BLaER1 treated with 17β-estradiol and CSF1 and Interleukin-3, amounts not matched to agents 10 nM and 100 nM (cell line): ENCODE data around the gene PTPRN2.

ENCODE experiments used
- H3K27ac ChIP-seq, 11 experiments: shearing (Covaris generic); formaldehyde crosslinking; 2 replicates each; pipeline ENCODE4 v1.8.1; 2022
- H3K27me3 ChIP-seq, 11 experiments: shearing (Covaris generic); formaldehyde crosslinking; 2 replicates each; pipeline ENCODE4 v1.8.1; 2022
- H3K36me3 ChIP-seq, 11 experiments: shearing (Covaris generic); formaldehyde crosslinking; 2 replicates each; pipeline ENCODE4 v1.8.1; 2022
- H3K4me1 ChIP-seq, 10 experiments: shearing (Covaris generic); formaldehyde crosslinking; 2 replicates each; pipeline ENCODE4 v1.8.1; 2022
- H3K4me2 ChIP-seq, 11 experiments: shearing (Covaris generic); formaldehyde crosslinking; 2 replicates each; pipeline ENCODE4 v1.8.1; 2022
- H3K4me3 ChIP-seq, 10 experiments: shearing (Covaris generic); formaldehyde crosslinking; 2 replicates each; pipeline ENCODE4 v1.8.1; 2022
- H3K9ac ChIP-seq, 11 experiments: shearing (Covaris generic); formaldehyde crosslinking; 2 replicates each; pipeline ENCODE4 v1.8.1; 2022
- H3K9me3 ChIP-seq, 11 experiments: shearing (Covaris generic); formaldehyde crosslinking; replicated peaks in 1 of 11; 2 replicates each; pipeline ENCODE4 v1.8.1; 2022
- H4K20me1 ChIP-seq, 11 experiments: shearing (Covaris generic); formaldehyde crosslinking; 2 replicates each; pipeline ENCODE4 v1.8.1; 2022
- Cebpa-rat ChIP-seq, 11 experiments: shearing (Covaris generic); IDR thresholded peaks; 2 replicates each; pipeline ENCODE4 v1.8.1; 2022

The PTPRN2 gene

DNA sequence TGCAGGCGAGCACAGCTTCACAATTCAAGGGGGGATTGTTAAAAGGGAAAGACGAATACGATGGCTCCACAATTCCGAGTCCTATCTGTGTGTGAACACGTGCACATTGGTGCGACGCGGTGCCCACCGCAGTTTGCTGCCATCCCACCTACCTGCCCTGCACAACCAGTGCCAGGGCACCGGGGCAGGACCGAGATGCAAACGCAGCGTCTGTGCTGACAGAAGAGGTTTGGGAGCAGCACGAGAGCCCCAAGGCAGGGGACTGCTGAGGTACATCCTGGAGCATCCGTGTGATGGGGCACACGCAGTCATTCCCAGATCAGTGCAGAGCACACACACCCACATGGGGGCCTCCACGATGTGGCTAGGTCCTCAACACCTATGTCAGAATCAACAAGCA lies 1029.6 kb downstream of the PTPRN2 start:
- H4K20me1 ChIP-seq: peaks cover 0 to 23% (median 4%) of the 10 kb centered on the region in 11 experiments; a peak in 3 of 22 replicates
- peaks cover 0 to 28% (median 0%) of the 10 kb centered on the region in 11 experiments; a peak in 6 of 22 replicates for H3K27me3 ChIP-seq
- no peak overlapping the region for H3K9ac ChIP-seq
- H3K4me3 ChIP-seq: no peak overlapping the region
- peaks cover 0 to 9% (median 6%) of the 10 kb centered on the region in 11 experiments; a peak in 11 of 22 replicates for H3K9me3 ChIP-seq
- peak overlapping the region in 5 of 11 experiments; percentile 15 to 85 (median 56); a peak in 10 of 22 replicates for H3K4me2 ChIP-seq
- no peak for TF ChIP-seq Cebpa-rat (IDR thresholded peaks at IDR 0.05)
- peaks cover 11 to 43% (median 40%) of the 10 kb centered on the region in 10 experiments for H3K4me1 ChIP-seq
- no peak overlapping the region for H3K27ac ChIP-seq
- H3K36me3 ChIP-seq: no peaks in the 10 kb centered on the region

DNA sequence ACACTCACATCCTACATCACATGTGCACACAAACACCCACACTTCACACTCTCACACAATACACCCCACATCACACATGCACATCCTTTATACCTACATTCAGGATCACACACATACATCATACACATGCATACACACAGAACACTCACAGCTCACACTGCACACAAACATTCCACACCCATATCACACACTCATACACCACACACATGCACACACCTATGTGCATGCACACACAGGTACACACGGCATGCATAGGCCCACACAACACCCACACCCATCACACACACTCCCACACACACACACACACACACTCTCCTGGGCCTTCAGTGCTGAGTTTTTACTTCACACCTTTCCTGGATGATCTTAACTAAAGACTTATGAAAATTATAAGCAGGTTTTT lies 1030.4 kb downstream of the PTPRN2 start:
- peaks cover 11 to 49% (median 45%) of the 10 kb centered on the region in 10 experiments for H3K4me1 ChIP-seq
- no peak overlapping the region for H3K9ac ChIP-seq
- H3K27ac ChIP-seq: no peak overlapping the region
- H3K9me3 ChIP-seq: peaks cover 0 to 1% (median 0%) of the 10 kb centered on the region in 11 experiments; a peak in 1 of 22 replicates
- peaks cover 0 to 26% (median 0%) of the 10 kb centered on the region in 11 experiments; a peak in 6 of 22 replicates for H3K27me3 ChIP-seq
- H3K4me2 ChIP-seq: no peak overlapping the region
- peaks cover 0 to 23% (median 4%) of the 10 kb centered on the region in 11 experiments; a peak in 3 of 22 replicates for H4K20me1 ChIP-seq
- TF ChIP-seq Cebpa-rat (IDR thresholded peaks at IDR 0.05): no peak
- no peak overlapping the region for H3K4me3 ChIP-seq
- no peaks in the 10 kb centered on the region for H3K36me3 ChIP-seq

DNA sequence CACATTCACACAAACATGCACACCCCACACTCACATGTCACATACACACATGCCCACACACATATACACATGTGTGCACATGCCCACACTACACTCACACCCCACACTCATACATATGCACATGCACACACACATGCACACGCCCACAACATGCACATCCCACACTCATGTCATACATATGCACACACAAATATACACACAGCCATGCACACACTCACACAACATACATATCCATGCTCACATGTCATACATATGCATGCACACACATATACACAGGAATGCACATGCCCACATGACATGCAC lies 1031.0 kb downstream of the PTPRN2 start:
- Histone ChIP-seq H3K36me3 (no peaks in the 10 kb centered on the region), H4K20me1 (peaks cover 0 to 23% (median under 1%) of the 10 kb centered on the region in 11 experiments; a peak in 4 of 22 replicates), H3K9ac (no peak overlapping the region), H3K4me2 (no peak overlapping the region), H3K9me3 (no peaks in the 10 kb centered on the region), H3K27ac (no peak overlapping the region), H3K4me3 (no peak overlapping the region), H3K4me1 (peaks cover 11 to 43% (median 40%) of the 10 kb centered on the region in 10 experiments), H3K27me3 (peaks cover 0 to 20% (median 0%) of the 10 kb centered on the region in 11 experiments; a peak in 6 of 22 replicates)
- no peak for TF ChIP-seq Cebpa-rat (IDR thresholded peaks at IDR 0.05)

DNA sequence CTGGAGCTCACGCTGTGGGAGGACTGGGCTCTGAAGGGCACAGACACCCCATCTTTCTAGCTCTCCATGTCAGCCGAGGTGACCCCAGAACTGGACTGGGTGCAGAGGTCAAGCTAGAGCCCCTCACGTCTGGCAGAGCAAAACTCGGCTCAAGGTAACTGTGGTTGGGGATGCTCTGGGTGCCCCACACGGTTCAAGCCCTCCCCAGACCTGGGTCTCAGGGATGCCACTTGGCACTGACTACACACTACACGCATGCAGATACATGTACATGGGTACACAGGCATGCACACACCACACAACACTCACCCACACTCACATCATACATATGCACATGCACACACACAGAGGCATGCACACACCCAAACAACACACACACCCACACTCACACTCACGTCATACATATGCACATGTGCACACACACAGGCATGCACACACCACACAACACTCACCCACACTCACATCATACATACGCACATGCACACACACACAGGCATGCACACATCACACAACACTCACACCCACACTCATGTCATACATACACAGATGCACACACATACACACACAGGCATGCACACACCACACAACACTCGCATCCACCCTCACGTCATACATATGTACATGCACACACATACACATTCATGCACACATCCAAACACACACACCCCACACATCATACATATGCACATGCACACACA lies 1031.5 kb downstream of the PTPRN2 start:
- Histone ChIP-seq H3K4me1 (peaks cover 12 to 38% (median 35%) of the 10 kb centered on the region in 10 experiments), H3K27ac (no peak overlapping the region), H3K9ac (no peak overlapping the region), H3K9me3 (no peaks in the 10 kb centered on the region), H4K20me1 (peaks cover 0 to 19% (median 0%) of the 10 kb centered on the region in 11 experiments; a peak in 4 of 22 replicates), H3K4me2 (no peak overlapping the region), H3K36me3 (no peaks in the 10 kb centered on the region), H3K27me3 (peaks cover 0 to 15% (median 0%) of the 10 kb centered on the region in 11 experiments; a peak in 5 of 22 replicates), H3K4me3 (no peak overlapping the region)
- TF ChIP-seq Cebpa-rat (IDR thresholded peaks at IDR 0.05): no peak

DNA sequence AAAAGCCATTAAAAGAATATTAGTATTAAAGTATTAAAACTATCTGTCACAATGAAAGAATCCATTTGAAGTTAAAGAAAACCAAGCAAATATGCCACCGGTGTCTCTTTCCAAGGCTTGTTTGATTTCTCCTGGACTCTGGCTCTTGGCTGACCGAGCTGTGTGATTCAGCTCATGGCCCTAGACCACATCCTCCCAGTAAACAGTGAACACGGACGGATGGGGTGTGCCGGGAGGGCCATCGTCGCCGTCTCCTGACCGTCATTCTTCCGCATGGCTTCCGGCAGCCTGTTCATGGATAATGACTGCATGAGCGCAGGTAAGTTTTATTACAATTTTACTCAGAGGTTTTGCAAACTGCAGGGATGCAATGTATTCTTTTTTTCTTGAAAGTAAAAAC lies 1032.3 kb downstream of the PTPRN2 start:
- H3K9me3 ChIP-seq: no peaks in the 10 kb centered on the region
- no peak overlapping the region for H3K4me2 ChIP-seq
- H3K4me1 ChIP-seq: peaks cover 17 to 30% (median 27%) of the 10 kb centered on the region in 10 experiments; a peak in 19 of 20 replicates
- peaks cover 0 to 11% (median 0%) of the 10 kb centered on the region in 11 experiments; a peak in 5 of 22 replicates for H4K20me1 ChIP-seq
- H3K9ac ChIP-seq: no peak overlapping the region
- TF ChIP-seq Cebpa-rat (IDR thresholded peaks at IDR 0.05): no peak
- H3K4me3 ChIP-seq: no peak overlapping the region
- H3K36me3 ChIP-seq: no peaks in the 10 kb centered on the region
- H3K27ac ChIP-seq: no peak overlapping the region
- H3K27me3 ChIP-seq: peaks cover 0 to 13% (median 0%) of the 10 kb centered on the region in 11 experiments; a peak in 5 of 22 replicates

DNA sequence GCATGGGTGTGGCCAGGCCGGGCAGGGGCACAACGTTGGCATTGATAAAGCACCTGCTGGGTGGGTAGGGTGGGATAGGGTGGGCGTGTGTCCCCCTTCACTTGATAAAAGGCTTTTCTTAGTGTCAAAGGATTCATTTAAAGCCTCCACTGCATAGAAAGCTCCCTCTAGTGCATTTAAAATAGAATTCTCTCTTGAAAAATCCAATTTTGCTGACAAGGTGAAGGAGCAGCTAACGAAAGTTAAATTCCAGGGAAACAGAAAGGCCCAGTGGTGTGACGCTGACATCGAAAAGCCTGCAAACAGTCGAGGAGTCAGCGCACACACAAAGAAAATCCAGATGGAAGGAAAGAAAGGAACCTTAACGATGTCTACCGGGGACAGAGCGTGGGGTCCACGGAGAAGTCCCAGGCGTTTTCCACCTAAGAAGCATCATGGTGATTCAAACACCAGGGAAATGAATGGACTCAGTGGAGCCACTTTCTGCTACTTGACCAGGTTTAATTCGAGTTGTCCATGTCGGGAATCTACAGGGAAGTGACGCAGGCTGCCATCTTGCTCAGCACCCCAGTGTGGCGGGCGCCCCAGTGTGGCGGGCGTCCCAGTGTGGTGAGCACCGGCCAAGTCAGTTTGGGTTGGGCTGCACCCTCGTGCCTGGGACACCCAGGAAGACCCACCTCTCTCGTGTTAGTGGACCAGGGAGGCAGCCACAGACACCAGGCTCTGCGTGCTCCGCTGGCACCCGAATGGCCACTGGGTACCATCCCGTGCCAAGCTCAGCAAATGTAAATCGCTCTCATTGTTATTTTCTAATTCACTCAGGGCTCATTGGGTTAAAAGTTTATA lies 1033.0 kb downstream of the PTPRN2 start:
- H3K27ac ChIP-seq: no peak overlapping the region
- peaks cover 0 to 9% (median 0%) of the 10 kb centered on the region in 11 experiments; a peak in 5 of 22 replicates for H4K20me1 ChIP-seq
- no peak overlapping the region for H3K9ac ChIP-seq
- no peak overlapping the region for H3K4me2 ChIP-seq
- H3K27me3 ChIP-seq: peaks cover 0 to 13% (median 3%) of the 10 kb centered on the region in 11 experiments; a peak in 5 of 22 replicates
- H3K4me1 ChIP-seq: peaks cover 20 to 28% (median 24%) of the 10 kb centered on the region in 10 experiments; a peak in 19 of 20 replicates
- no peaks in the 10 kb centered on the region for H3K9me3 ChIP-seq
- no peak overlapping the region for H3K4me3 ChIP-seq
- TF ChIP-seq Cebpa-rat (IDR thresholded peaks at IDR 0.05): no peak
- H3K36me3 ChIP-seq: no peaks in the 10 kb centered on the region

DNA sequence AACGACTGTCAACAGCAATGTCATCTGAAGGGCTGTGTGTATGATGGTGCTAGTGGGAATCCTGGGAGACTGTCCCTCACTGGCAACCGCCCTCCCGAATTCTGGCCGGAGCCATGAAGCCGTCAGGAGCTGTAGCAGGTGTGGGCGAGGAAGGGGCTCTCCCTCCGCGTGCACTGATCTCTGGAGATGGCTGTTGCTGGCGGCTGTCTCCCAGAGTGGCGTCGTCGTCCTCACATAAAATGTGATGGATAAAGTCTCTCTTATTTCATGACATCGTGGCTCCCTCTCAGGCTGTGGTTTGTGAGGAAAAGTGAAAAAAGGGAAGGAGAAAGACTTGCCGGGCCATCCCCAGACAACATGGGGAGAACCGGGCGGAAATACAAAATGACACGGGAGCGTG lies 1034.4 kb downstream of the PTPRN2 start:
- no peak overlapping the region for H3K4me3 ChIP-seq
- H3K9ac ChIP-seq: no peak overlapping the region
- H3K4me2 ChIP-seq: peak overlapping the region in 7 of 11 experiments; percentile 5 to 45 (median 20); a peak in 7 of 22 replicates
- peaks cover 7 to 20% (median 13%) of the 10 kb centered on the region in 10 experiments; a peak in 17 of 20 replicates for H3K4me1 ChIP-seq
- H3K9me3 ChIP-seq: no peaks in the 10 kb centered on the region
- H3K27ac ChIP-seq: no peak overlapping the region
- H3K27me3 ChIP-seq: peaks cover 0 to 10% (median 0%) of the 10 kb centered on the region in 11 experiments; a peak in 3 of 22 replicates
- TF ChIP-seq Cebpa-rat (IDR thresholded peaks at IDR 0.05): no peak
- no peaks in the 10 kb centered on the region for H3K36me3 ChIP-seq
- peaks cover 0 to 6% (median 0%) of the 10 kb centered on the region in 11 experiments; a peak in 4 of 22 replicates for H4K20me1 ChIP-seq

DNA sequence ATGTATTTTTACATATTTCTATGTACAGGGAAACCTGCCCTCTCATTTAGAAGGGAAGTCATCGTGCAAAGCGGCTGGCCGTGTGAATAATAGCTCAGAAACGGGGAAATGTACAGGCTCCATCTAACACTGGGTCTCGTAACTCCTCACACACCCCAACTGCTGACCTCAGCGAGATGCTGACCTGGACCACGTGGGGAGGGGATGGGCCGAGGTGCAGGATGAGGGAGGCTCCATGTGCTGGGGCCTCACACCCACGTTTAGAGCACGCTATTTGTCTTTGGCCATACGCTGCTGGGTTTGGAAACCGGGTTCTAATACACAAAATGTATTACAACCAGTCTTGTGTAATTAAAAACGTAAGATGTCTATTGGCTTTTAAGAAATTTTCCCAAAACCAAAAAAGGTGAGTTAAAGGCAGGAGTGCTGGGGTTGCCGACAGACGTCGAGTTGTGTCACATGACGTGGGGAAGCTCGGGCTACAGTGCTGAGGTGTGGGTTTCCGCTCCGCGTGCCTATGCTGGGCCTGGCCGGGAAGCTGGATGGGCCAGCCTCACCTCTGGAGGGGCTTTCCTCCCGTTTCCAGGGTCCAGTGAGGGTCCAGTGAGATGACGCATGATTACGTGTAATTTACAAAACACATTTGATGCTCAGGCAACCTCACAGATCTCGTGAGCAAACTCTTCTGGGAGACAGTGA lies 1035.2 kb downstream of the PTPRN2 start:
- Histone ChIP-seq H3K4me1 (peaks cover 6 to 20% (median 14%) of the 10 kb centered on the region in 10 experiments; a peak in 15 of 20 replicates), H3K27ac (no peak overlapping the region), H3K4me3 (no peak overlapping the region), H3K4me2 (peak overlapping the region in 5 of 11 experiments; percentile 12 to 45 (median 28); a peak in 6 of 22 replicates), H3K9me3 (no peaks in the 10 kb centered on the region), H4K20me1 (peaks cover 0 to 6% (median 0%) of the 10 kb centered on the region in 11 experiments; a peak in 4 of 22 replicates), H3K9ac (no peak overlapping the region), H3K36me3 (no peaks in the 10 kb centered on the region), H3K27me3 (peaks cover 0 to 10% (median 0%) of the 10 kb centered on the region in 11 experiments; a peak in 2 of 22 replicates)
- no peak for TF ChIP-seq Cebpa-rat (IDR thresholded peaks at IDR 0.05)
